Measurements from ENCODE around the gene RABL3.

RABL3 gene

DNA sequence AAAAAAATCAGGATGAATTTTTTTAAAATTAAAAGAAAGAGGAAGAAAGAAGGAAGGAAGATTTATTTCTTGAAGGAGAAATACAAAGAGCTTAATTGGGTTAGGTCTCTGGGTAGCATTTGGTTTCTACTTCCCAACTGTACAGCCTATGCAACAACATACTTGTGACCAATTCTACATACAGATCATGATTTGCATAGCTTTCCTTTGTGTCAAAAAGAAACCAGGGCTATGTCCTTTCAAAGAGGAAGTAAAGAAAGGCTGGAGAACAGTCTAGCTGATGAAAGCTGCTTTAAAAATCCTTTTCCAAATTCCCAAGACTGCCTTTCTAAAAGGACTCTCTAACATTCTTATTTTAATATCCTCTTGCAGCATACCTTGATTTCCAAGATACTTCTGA lies 54.2 kb downstream of the RABL3 start:
- H3K79me2 ChIP-seq (ENCODE audit: insufficient read depth, low read depth) = no peaks in the 10 kb centered on the region
- no peaks in the 10 kb centered on the region for H3K36me3 ChIP-seq (ENCODE audit: insufficient read depth)
- H3K4me3 ChIP-seq (IDR thresholded peaks at IDR 0.05; ENCODE audit: insufficient read depth, low read depth, low read length) = no peak overlapping the region
- H3K9ac ChIP-seq = no peak overlapping the region
- H3K4me1 ChIP-seq (ENCODE audit: low read depth, poor library complexity, severe bottlenecking) = no peaks in the 10 kb centered on the region
- H4K20me1 ChIP-seq (ENCODE audit: insufficient read depth) = no peaks in the 10 kb centered on the region
- H2AFZ ChIP-seq (ENCODE audit: low read depth) = no peak overlapping the region
- no peak overlapping the region for H3K27ac ChIP-seq
- no peaks in the 10 kb centered on the region for H3K27me3 ChIP-seq (ENCODE audit: insufficient read depth, low read depth)
- TF ChIP-seq, protein P1, sequence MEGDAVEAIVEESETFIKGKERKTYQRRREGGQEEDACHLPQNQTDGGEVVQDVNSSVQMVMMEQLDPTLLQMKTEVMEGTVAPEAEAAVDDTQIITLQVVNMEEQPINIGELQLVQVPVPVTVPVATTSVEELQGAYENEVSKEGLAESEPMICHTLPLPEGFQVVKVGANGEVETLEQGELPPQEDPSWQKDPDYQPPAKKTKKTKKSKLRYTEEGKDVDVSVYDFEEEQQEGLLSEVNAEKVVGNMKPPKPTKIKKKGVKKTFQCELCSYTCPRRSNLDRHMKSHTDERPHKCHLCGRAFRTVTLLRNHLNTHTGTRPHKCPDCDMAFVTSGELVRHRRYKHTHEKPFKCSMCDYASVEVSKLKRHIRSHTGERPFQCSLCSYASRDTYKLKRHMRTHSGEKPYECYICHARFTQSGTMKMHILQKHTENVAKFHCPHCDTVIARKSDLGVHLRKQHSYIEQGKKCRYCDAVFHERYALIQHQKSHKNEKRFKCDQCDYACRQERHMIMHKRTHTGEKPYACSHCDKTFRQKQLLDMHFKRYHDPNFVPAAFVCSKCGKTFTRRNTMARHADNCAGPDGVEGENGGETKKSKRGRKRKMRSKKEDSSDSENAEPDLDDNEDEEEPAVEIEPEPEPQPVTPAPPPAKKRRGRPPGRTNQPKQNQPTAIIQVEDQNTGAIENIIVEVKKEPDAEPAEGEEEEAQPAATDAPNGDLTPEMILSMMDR (conservative IDR thresholded peaks at IDR 0.05; ENCODE audit: low read depth, low read length) = no peak
- H3K4me2 ChIP-seq = no peak overlapping the region

DNA sequence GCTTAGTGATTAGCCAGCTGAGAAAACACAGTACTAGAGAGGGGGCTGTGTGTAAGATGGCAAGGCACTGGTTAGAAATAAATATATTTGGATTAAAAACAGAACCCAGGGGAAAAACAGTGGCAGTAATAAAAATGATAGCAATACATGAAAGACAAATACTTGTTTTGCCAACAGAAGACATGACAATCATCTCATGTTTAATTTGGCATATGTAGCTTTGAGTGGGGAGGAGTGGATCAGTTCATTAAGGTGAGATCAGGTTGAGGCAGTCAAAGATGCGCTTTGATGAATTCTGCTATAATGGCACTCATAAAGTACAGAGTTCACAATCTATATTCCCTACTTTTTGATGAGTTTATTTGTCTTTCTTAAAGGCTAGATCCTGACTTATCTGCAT lies 56.9 kb downstream of the RABL3 start:
- H3K27me3 ChIP-seq (ENCODE audit: insufficient read depth, low read depth) = no peaks in the 10 kb centered on the region
- no peak overlapping the region for H3K27ac ChIP-seq
- no peaks in the 10 kb centered on the region for H4K20me1 ChIP-seq (ENCODE audit: insufficient read depth)
- no peak overlapping the region for H3K4me3 ChIP-seq (IDR thresholded peaks at IDR 0.05; ENCODE audit: insufficient read depth, low read depth, low read length)
- H3K4me2 ChIP-seq = no peak overlapping the region
- no peaks in the 10 kb centered on the region for H3K4me1 ChIP-seq (ENCODE audit: low read depth, poor library complexity, severe bottlenecking)
- no peaks in the 10 kb centered on the region for H3K79me2 ChIP-seq (ENCODE audit: insufficient read depth, low read depth)
- H2AFZ ChIP-seq (ENCODE audit: low read depth) = no peak overlapping the region
- TF ChIP-seq, protein P1 (conservative IDR thresholded peaks at IDR 0.05; ENCODE audit: low read depth, low read length) = no peak
- H3K36me3 ChIP-seq (ENCODE audit: insufficient read depth) = no peaks in the 10 kb centered on the region
- no peak overlapping the region for H3K9ac ChIP-seq

DNA sequence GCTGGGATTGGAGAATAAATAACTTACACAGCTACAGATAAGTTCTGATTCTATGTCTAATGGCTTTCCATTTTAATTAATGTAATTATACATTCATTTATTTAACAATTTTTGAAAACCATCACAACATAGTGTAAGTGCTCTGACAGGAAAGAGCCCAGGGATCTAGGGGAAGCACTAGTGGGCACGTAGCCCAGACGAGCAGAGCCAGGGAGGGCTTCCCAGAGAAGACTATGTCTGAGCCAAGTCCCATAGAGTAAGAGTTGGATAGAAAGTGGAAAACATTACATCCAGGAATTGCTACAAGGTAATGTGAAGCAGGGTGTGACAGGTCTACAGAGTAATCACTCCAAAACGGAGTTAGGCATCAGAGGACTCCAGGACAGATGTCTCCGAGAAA lies 57.4 kb downstream of the RABL3 start:
- H3K4me1 ChIP-seq (ENCODE audit: low read depth, poor library complexity, severe bottlenecking) = no peaks in the 10 kb centered on the region
- H3K9ac ChIP-seq = no peak overlapping the region
- TF ChIP-seq, protein P1 (conservative IDR thresholded peaks at IDR 0.05; ENCODE audit: low read depth, low read length) = no peak
- H3K27ac ChIP-seq = no peak overlapping the region
- no peaks in the 10 kb centered on the region for H3K36me3 ChIP-seq (ENCODE audit: insufficient read depth)
- H2AFZ ChIP-seq (ENCODE audit: low read depth) = no peak overlapping the region
- no peaks in the 10 kb centered on the region for H3K79me2 ChIP-seq (ENCODE audit: insufficient read depth, low read depth)
- no peaks in the 10 kb centered on the region for H3K27me3 ChIP-seq (ENCODE audit: insufficient read depth, low read depth)
- H4K20me1 ChIP-seq (ENCODE audit: insufficient read depth) = no peaks in the 10 kb centered on the region
- no peak overlapping the region for H3K4me3 ChIP-seq (IDR thresholded peaks at IDR 0.05; ENCODE audit: insufficient read depth, low read depth, low read length)
- H3K4me2 ChIP-seq = no peak overlapping the region

DNA sequence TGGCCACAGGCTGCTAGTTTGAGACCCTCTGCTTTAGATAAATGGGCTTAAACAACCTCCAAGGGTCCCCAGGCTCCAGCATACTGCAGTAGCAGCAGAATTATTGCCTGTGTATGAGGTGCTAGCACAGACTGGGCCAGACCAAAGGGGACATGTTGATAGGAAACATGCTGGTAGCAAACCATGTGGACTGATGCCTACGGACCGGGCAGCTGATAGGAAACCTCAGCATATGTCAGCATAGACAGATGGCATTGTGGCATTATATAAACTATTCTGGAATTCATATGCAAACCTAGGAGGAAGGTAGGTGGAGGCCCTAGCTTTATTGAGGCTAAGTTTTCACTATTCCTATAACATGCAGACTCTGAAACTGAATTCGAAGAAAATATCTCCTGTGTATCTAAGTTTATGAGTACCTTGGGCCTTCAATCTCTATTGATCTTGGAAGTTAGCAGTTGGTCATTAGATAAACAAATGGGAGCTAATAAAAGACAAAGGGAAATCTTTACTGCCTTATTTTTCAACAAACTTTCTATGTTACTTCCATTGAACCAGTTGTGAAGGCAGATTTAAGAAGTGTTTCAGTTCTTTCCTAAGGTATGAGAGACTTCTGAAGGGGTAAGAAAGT lies 58.5 kb downstream of the RABL3 start:
- Histone ChIP-seq H3K27ac (no peak overlapping the region), H3K27me3 (ENCODE audit: insufficient read depth, low read depth) (no peaks in the 10 kb centered on the region), H3K4me3 (IDR thresholded peaks at IDR 0.05; ENCODE audit: insufficient read depth, low read depth, low read length) (no peak overlapping the region), H2AFZ (ENCODE audit: low read depth) (no peak overlapping the region), H3K4me2 (no peak overlapping the region), H3K9ac (no peak overlapping the region), H3K36me3 (ENCODE audit: insufficient read depth) (no peaks in the 10 kb centered on the region), H4K20me1 (ENCODE audit: insufficient read depth) (no peaks in the 10 kb centered on the region), H3K4me1 (ENCODE audit: low read depth, poor library complexity, severe bottlenecking) (peaks cover 2% of the 10 kb centered on the region), H3K79me2 (ENCODE audit: insufficient read depth, low read depth) (no peaks in the 10 kb centered on the region)
- TF ChIP-seq, protein P1 (conservative IDR thresholded peaks at IDR 0.05; ENCODE audit: low read depth, low read length) = no peak
